GM20000 (cell line): Measurements from ENCODE around the gene PIM3.

Experiments used
- DNase-seq: peaks from one replicate; pipeline ENCODE4 v3.0.0; 2012; ENCODE audit warnings: low spot score
- CTCF ChIP-seq: IDR thresholded peaks from 2 replicates; pipeline ENCODE4 v1.5.1; 2012; ENCODE audit warnings: mild to moderate bottlenecking, control low read depth; ENCODE audit errors: extremely low read depth, missing control alignments

The PIM3 gene

GRCh38 chr22:49935561-49935960, 25.0 kb upstream of the PIM3 start:
- TF ChIP-seq CTCF, result no peak
- DNase-seq, result peak; percentile 80

- DNase-seq, result peak; percentile 93
- no peak for TF ChIP-seq CTCF
Observed at GRCh38 chr22:49936018-49936972, 24.3 kb upstream of the PIM3 start.

GRCh38 chr22:49936973-49937757, 23.4 kb upstream of the PIM3 start:
- no peak for DNase-seq
- no peak for TF ChIP-seq CTCF

GRCh38 chr22:49937758-49938564, 22.6 kb upstream of the PIM3 start:
- no peak for TF ChIP-seq CTCF
- no peak for DNase-seq

GRCh38 chr22:49938565-49939136, 21.9 kb upstream of the PIM3 start:
- no peak for TF ChIP-seq CTCF
- no peak for DNase-seq

- no peak for DNase-seq
- no peak for TF ChIP-seq CTCF
Observed at GRCh38 chr22:49941507-49942316, 18.9 kb upstream of the PIM3 start.
